ENCODE data around the gene KRTAP4-3.
"Not testable (repeated sequence)": the region's sequence is repeated elsewhere in the genome, so short reads cannot be mapped to it uniquely, and the experiment has no call there.

Gene KRTAP4-3

GRCh38 chr17:41151525-41151924 lies 16.5 kb downstream of the KRTAP4-3 start:
- DNase-seq (ENCODE audit: low read depth) = no peak

DNA sequence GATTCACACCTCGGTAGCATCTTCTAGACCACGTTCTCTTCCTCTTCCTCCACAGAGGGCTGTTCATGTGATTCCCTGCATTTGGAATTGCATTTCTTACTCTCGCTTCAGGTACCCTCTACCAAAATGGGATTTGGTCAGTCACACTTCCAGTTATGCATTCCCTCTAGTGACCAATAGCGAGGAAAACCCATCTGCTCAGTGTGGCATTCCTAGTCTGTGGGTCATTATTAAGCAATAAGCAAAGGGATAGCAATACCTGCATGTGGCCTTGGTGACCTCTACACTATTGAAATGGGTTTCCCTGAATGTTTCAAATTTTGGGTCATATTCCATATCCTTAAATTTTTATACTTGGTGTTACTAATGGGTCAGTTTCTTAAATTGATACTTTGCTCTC lies 18.0 kb downstream of the KRTAP4-3 start:
- DNase-seq (ENCODE audit: low read depth) = no peak

DNA sequence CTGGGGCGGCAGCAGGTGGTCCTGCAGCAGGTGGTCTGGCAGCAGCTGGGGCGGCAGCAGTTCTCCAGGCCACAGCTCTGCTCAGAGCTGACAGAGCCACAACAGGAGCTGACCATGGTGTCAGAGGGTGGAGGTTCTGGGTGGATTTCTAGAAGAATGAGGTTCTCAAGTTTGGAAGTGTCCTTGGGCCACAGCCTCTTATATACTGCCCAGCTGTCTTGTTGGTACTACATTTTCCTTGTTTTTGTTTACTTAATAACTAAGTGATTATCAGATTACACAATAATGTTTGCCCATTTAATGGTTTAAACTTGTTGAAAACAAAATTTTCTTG lies 18.4 kb downstream of the KRTAP4-3 start, which contains the start of gene KRTAP4-5:
KRTAP4-5 (minus strand) TSS at position 174 of the 334 bp plus-strand sequence; CDS start at position 116, 58 bp downstream.
- DNase-seq (ENCODE audit: low read depth) = no peak

DNA sequence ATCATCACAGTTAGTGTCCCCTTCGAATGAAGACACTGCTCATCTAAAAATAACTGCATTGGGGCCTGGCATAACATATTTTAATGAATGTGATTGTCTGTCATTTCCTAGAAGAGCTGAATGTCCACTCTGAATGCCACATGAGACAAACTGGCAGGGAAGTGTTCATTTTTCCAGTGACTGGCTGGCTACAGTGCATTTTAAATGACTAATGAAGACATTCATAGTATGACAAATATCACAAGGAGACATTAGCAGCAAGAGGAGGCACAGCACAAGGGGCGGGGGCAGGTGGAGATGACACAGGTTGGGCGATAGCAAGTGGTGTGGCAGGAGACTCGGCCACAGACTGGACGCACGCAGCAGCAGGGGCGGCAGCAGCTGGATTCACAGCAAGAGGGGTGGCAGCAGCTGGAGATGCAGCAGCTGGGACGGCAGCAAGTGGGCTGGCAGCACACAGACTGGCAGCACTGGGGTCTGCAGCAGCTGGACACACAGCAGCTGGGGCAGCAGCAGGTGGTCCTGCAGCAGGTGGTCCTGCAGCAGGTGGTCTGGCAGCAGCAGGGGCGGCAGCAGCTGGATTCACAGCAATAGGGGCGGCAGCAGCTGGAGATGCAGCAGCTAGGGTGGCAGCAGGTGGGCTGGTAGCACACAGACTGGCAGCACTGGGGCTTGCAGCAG lies 18.9 kb downstream of the KRTAP4-3 start:
- DNase-seq (ENCODE audit: low read depth) = not testable (repeated sequence)

DNA sequence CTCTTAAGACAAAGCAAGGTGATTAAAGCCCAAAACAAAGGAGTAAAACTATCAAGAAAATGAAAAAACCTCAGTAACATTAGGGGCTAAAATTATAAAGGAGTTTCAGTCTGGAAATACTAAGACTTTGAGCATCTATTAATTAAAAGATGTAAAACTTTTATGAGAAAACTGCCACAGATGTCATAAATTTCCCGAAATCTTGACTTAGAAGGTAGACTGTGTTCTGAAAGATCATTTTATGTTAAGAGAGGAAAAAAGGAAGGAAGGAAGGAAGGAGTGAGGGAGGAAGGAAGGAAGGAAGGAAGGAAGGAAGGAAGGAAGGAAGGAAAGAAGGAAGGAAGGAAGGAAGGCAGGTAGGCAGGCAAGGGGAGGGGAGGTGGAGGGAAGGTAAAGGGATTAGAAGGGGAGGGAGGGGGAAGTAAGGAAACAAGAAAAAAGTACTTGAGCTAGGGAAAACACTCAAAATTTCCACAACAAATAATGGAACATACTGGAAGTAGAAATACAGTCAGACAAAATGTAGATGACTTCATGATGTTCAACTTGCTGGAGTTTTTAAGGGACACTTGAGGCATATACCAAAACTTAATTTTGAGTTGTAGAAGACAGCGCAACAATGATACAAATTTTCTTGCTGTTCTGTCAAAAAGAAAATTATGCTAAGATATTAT lies 20.4 kb downstream of the KRTAP4-3 start:
- no peak for DNase-seq (ENCODE audit: low read depth)

GRCh38 chr17:41145261-41145660 lies 22.8 kb downstream of the KRTAP4-3 start:
- no peak for DNase-seq (ENCODE audit: low read depth)

DNA sequence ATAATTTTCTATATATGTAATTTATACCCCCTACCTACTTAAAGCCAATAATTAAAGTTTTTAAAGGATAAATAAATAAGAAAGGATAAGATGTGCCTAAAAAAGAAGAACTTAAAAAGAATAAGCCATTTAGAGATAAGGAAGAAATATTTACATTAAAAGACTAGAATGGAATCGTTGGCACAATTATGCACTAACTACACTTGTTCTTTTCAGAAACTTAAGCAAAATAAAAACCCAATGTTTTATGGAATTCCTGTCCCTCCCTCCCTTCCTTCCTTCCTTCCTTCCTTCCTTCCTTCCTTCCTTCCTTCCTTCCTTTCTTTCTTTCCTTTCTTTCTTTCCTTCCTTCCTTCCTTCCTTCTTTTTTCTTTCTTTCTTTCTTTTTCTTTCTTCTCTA lies 23.2 kb downstream of the KRTAP4-3 start:
- DNase-seq (ENCODE audit: low read depth) = no peak

DNA sequence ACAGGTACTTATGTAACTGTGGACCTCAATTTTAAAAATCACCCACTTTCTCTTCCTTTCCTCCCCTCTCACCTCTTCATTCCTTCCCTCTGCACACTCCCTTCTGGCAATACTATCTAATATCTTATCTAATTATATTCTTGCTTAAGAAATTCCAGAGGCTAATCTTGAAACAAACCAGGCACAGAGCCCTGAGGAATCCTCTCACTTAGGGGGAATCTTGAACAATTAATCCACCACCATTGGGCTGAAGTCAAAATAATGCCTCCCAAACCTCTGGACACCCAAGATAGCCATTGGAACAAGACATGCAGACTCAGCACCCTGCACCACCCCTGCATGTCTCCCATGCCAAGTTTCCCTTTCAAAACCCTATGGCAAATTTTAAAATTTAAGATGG lies 26.7 kb downstream of the KRTAP4-3 start:
- no peak for DNase-seq (ENCODE audit: low read depth)

- no peak for DNase-seq (ENCODE audit: low read depth)
Observed at GRCh38 chr17:41140360-41141131, 27.5 kb downstream of the KRTAP4-3 start, which contains the start of gene KRTAP4-6. TSS of gene KRTAP4-6 (minus strand) at chr17:41140544. CDS start at chr17:41140487, 57 bp downstream.

- not testable (repeated sequence) for DNase-seq (ENCODE audit: low read depth)
Observed at GRCh38 chr17:41139865-41140264, 28.2 kb downstream of the KRTAP4-3 start.

- no peak for DNase-seq (ENCODE audit: low read depth)
Observed at GRCh38 chr17:41133880-41134735, 33.9 kb downstream of the KRTAP4-3 start.

DNA sequence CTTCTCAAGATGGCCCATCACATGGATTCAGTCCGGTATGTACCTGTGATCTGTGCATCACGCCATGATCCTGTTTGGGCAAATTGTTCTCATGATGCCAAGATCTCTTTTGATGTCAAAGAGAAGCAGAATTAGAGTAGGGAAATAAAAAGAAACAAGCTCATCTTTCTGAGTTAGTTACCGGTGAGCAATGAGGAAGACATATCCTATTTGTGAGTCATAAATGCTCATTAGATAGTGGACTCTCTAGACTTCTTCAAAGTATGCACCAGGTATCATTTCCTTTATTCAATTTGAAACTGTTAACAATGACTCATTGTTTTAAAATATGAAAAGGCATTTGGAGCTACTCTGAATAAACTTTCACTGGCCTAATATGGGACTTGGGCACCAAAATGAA lies 36.0 kb downstream of the KRTAP4-3 start:
- no peak for DNase-seq (ENCODE audit: low read depth)

GRCh38 chr17:41127371-41127770 lies 40.6 kb downstream of the KRTAP4-3 start:
- DNase-seq (ENCODE audit: low read depth) = no peak

DNA sequence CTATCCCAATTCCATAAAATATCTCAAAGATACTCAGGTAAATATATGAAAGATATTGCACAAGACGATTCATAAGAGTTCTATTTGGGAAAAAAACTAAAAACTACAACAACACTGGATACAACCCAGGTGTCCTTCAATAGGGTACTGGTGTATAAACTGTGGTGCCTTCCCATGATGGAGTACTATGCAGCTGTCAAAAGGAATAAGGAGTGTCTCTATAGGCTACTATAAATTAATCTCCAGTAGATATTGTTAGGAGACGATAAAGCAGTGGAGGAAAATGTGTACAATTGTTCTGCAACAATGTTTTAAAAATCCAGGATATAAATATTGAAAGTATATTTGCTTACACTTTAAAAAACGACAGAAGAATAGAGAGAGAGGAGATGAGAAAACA lies 41.6 kb downstream of the KRTAP4-3 start:
- DNase-seq (ENCODE audit: low read depth) = no peak

GRCh38 chr17:41125064-41125463 lies 43.0 kb downstream of the KRTAP4-3 start:
- DNase-seq (ENCODE audit: low read depth) = no peak

DNA sequence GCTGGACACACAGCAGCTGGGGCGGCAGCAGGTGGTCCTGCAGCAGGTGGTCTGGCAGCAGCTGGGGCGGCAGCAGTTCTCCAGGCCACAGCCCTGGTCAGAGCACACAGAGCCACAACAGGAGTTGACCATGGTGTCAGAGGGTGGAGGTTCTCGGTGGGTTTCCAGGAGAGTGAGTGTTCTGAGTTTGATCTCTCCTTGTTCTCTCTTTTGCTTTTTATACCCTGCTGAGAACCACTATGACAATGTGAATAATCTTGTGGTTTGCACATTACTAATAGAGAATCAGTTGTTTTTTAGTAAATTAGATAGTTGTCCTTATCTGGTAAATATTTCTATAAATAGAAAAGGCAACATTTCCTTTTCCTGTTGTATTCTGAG lies 44.0 kb downstream of the KRTAP4-3 start, which contains the start of gene KRTAP4-12:
KRTAP4-12 (minus strand) TSS at position 192 of the 381 bp plus-strand sequence; CDS start at position 132, 60 bp downstream.
- not testable (repeated sequence) for DNase-seq (ENCODE audit: low read depth)

DNA sequence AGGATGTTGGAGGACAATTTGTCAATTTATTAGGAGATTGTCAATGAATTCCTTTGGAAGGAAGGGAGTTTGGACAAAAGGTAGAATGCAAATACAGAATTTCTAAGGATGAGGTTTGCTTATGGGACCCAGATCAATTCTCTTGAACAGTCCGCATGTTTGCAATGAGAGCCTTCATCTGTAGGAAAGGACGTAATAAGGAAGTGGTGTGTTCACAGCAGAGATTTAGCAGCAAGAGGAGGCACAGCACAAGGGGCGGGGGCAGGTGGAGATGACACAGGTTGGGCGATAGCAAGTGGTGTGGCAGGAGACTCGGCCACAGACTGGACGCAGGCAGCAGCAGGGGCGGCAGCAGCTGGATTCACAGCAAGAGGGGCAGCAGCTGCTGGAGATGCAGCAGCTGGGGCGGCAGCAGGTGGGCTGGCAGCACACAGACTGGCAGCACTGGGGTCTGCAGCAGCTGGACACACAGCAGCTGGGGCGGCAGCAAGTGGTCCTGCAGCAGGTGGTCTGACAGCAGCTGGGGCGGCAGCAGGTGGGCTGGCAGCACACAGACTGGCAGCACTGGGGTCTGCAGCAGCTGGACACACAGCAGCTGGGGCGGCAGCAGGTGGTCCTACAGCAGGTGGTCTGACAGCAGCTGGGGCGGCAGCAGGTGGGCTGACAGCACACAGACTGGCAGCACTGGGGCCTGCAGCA lies 44.6 kb downstream of the KRTAP4-3 start:
- not testable (repeated sequence) for DNase-seq (ENCODE audit: low read depth)

DNA sequence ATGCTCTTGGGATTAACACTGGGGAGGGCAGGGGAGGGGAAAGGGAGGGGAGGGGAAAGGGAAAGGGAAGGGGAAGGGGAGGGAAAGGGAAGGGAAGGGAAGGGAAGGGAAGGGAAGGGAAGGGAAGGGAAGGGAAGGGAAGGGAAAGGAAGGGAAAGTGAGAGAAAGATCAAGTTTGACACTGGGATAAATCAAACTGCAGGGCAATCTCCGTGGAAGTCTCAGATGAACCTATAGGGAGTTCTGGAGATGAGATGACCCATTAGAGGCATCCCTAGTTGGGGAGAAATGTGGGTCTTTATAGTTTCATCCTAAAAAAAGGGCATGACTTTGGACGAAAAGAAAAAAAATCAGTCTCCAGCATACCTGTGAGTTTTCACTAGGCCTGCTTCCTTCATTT lies 46.3 kb downstream of the KRTAP4-3 start:
- DNase-seq (ENCODE audit: low read depth) = no peak

DNA sequence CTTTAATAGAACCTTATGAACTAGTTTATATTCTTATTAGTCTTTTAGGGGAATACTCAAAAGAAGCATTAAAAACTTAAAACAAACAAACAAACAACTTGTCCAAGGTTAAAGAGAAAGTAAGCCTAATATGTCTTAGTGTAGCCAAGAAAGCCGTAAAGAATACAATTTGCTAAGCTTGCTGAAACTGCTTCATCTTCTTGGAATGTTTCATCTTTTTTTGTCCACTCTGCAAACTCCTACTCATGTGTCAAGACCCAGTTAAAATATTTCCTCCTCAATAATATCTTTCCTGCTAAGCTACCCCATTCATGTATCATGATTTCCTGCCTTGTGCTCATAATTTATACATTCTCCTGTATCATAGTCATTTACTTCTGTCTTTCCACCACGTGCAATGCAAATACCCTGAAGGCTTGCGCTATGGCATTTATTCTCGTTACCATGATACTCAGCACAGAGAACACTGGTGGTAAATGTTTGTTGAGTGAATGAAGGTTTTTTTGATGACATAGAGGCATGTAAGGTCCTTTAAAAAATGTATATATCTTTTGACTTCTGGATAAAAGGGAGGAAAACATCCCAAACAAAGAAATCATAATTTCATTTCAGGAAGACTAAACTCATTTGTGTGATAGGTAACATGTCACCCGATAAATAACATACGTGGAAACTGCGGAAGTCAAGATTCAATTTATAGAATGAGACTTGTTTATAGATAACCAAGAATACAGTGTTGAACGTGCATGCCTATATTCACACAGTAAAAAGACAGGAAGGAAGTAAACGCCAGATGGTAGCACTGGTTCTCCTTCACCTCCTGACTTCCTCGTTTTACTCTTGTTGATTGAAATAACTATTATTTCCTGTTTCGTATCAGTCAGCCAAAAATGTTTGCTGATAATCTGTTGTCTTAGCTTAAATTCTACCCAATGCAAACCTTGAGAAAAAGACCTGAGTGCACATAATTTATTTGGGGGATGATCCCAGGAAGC lies 48.0 kb downstream of the KRTAP4-3 start:
- DNase-seq (ENCODE audit: low read depth) = not testable (repeated sequence)

DNA sequence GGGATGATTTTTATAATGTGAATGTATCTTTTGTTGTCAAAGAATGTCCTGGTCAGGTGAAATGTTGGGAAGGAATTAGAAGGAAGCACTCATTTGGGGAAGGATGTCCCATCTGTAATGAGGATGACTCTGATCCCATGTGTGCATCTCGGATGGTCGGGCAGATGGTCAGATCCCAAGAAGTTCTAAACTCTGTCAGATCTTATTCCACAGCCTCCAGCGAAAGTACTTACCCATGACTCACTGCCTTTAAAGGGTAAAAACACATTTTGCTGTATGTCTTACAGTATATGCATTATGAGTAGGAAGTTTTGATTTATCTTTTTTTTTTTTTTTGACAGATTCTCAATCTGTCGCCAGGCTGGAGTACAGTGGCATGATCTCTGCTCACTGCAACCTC lies 49.3 kb downstream of the KRTAP4-3 start:
- DNase-seq (ENCODE audit: low read depth) = no peak

Data from activated gamma-delta T cell treated with anti-CD3 and anti-CD28 coated beads, Interleukin-2, amount 50 U/mL, for 16 hours (primary cell).